Spleen (tissue), 3 donors: ENCODE results near the gene PCSK1N.

Experiments
- POLR2A ChIP-seq, 3 donors: fragments of 450-650 bp; IDR thresholded peaks; one replicate each; pipeline ENCODE4 v1.5.1; 2017; ENCODE audit warnings: antibody characterized with exemption in 3 of 3, mild to moderate bottlenecking in 1 of 3
- POLR2AphosphoS5 ChIP-seq, 3 donors: sonication (generic); formaldehyde crosslinking; IDR thresholded peaks; one replicate each; pipeline ENCODE4 v1.5.1; 2017; ENCODE audit warnings: antibody characterized with exemption in 3 of 3

DNA sequence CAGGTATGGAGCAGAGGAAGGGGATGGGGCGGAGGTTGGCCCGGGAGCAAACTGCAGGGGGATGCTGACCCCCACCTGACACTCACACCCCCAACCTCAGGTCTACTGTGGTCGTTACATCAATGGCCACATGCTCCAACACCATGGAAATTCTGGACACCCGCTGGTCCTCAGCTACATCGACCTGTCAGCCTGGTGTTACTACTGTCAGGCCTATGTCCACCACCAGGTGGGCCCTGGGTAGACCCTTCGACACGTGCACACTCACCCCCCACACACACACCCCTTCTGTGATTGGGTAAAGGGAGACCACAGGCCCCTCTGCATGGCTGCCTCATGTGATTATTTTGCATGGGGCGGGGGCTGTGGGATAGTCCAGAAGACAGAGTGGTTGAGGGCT is 11.3 kb downstream of the PCSK1N start:
- TF ChIP-seq POLR2AphosphoS5 (IDR thresholded peaks at IDR 0.05) (no peak), POLR2A (IDR thresholded peaks at IDR 0.05) (no peak)
